Measurements from ENCODE around the gene PTPRM.
"Not testable (repeated sequence)": the region's sequence is repeated elsewhere in the genome, so short reads cannot be mapped to it uniquely, and the experiment has no call there.

The PTPRM gene

DNA sequence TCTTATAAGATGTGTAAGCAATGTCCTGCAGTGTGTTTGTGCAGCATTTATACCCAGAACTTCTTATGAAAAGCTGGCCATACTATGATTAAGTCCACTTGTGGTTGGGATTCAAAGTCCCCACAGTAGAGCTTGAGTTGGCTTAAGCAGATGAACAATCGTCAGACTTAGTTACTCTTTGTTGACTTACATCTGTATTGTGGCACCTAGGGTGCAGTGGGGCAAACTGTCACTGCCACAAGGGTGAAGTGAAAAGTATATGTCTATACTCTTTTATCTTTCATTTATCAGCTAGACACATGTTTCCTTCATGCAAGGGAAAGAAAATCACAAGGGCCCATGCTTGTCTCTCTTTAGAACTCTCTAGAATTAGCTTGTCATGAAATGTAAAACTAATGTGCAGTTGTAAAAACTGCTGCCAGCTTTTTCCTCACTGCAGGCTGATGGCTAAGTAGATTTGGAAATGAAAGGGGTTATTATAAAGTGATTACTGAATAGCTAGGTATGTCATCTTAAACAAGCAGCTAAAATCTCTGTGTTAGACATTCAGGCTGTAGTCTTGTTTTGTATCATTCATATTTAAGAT lies 474.5 kb downstream of the PTPRM start:
- no peak overlapping the region for H3K4me3 ChIP-seq (ENCODE audit: low read depth, low read length)
- DNase-seq (ENCODE audit: low read depth) = no peak

DNA sequence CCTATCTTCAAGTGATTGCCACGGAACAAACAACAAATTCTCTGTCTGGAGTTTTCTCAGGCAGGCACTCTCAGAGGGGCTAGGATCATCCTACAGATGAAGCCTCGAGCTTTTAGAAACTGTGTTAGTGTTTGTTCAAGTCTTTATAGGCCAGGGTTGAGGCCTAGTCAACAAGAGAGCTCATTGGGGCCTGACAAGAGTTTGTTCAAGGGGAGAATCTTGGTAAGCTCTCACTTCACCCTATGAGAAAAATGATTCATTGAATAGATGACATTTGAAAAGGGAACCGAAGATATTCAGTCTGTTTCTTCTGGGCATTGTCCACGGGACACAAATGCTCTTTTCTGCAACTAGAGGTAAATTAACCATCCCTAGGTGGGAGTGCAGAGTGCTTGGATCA lies 476.9 kb downstream of the PTPRM start:
- no peak overlapping the region for H3K4me3 ChIP-seq (ENCODE audit: low read depth, low read length)
- no peak for DNase-seq (ENCODE audit: low read depth)

DNA sequence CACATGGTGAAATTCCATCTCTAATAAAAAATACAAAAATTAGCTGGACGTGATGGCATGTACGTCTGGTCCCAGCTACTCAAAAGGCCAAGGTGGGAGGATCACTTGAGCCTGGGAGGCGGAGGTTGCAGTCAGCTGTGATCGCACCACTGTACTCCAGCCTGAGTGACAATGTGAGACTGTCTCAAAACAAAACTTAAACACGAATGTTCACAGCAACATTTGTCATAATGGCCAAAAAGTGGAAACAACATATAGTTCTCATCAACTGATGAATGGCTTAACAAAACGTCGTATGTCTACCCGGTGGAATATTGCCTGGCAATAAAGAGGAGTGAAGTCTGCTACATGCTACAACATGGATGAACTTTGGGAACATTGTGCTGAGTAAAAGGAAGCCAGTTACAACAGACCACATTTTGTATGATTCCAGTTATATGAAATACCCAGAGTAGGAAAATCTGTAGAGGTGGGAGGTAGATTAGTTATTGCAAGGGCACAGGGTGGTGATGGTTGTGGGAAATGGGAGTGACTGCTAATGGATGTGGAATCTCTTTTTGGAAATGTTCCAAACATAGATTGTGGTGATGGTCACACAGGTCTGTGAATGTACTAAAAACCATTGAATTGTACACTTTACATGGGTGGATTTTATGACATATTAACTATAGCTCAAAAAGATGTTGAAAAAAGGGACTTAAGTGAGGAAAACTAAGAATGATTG lies 478.2 kb downstream of the PTPRM start:
- H3K4me3 ChIP-seq (ENCODE audit: low read depth, low read length) = no peak overlapping the region
- peak; percentile 31 for DNase-seq (ENCODE audit: low read depth)

- DNase-seq (ENCODE audit: low read depth) = no peak
- H3K4me3 ChIP-seq (ENCODE audit: low read depth, low read length) = no peak overlapping the region
These were observed 478.8 kb downstream of the PTPRM start for GRCh38 chr18:8045884-8046281.

DNA sequence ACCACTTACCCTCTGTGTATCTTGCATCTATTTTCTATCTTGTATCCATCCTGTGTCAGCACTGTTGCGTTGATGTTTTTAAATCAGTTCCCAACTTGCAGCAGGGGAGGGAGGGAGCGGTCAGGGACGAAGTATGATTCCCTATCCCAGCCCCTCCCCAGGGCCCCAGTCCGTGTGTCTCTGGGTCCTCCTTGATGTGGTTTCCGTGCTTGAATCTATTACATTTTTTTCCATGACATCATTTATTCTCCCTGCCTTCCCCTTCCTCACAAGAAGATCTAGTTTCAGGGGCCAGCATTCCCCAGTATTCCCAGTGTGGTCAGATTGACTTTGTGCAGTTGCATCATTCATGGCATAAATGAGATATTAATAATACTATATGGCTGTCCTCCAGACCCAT lies 479.3 kb downstream of the PTPRM start:
- DNase-seq (ENCODE audit: low read depth) = no peak

DNA sequence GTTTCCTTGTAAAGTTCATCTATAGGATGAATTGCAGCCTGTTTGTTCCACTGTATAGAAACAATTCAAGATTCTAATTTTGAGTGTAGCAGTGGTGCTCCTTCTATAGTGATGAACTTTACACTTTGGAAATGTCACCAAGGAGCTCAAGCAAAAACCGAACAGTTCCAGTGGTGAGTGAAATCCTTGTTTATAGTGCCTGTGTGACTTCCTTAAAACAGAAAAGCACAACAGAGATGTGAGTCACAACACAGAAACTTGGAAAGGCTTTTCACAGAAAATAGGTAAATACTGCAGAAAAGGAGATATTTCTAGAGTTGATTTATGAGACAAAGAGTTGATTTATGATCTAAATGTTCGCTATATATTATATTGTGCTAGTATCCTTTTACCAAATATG lies 482.0 kb downstream of the PTPRM start:
- H3K4me3 ChIP-seq (ENCODE audit: low read depth, low read length) = no peak overlapping the region
- no peak for DNase-seq (ENCODE audit: low read depth)

More for the DNA sequence above, 479.3 kb downstream of the PTPRM start:
- H3K4me3 ChIP-seq (ENCODE audit: low read depth, low read length) = no peak overlapping the region

DNA sequence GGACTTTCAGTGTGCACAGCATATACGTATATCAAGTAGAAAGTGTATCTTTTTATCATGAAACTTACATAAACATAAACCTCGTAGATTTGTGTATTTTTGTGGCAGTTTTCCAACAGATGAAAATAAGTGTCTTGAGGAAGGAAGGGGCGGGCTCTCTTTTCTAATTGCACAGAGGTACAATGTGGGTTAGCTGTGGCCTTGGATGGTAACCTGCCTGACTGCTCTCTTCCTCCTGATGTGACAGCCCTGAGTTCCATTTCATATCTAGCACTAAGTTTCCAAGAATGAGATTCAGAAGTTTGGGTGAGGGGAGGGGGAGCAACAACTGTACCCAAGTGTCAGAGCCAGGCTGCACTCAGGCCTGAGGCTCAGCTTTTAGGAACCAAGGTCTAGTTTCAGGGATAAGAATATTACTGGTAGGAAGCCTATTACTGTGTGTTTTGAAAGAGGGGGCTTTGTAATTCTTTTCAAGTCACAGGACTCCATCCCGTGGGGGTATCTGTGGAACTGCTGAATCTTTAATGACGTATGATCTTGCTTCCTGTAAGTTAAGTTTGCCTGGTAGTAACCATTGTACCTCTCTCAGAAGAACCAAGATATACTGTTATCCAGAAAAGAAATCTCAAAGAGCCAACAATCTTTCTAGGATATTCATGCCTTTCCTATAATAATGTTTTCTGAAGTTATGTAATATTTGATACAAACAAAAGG lies 483.7 kb downstream of the PTPRM start:
- no peak for DNase-seq (ENCODE audit: low read depth)
- no peak overlapping the region for H3K4me3 ChIP-seq (ENCODE audit: low read depth, low read length)

DNA sequence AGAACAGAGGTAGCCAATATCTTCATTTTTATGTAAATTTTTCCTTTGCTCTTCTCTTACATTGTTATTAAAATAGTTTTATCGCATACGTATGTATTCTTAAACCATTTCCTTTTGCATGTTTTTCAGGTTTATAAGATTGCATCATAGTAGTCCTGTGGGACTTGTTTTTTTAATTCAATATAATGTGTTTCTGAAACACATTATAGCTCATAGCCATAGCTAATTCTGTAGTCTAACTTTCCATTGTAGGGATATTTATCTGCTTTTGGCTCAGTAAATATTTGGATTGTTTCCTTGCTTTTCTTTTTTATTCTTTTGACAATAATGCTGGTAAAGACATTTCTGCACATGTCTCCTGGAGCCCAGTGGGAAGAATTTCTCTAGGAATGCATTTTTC lies 484.3 kb downstream of the PTPRM start:
- peak; percentile 25 for DNase-seq (ENCODE audit: low read depth)
- no peak overlapping the region for H3K4me3 ChIP-seq (ENCODE audit: low read depth, low read length)

GRCh38 chr18:8052237-8052701 lies 485.2 kb downstream of the PTPRM start:
- no peak overlapping the region for H3K4me3 ChIP-seq (ENCODE audit: low read depth, low read length)
- peak; percentile 36 for DNase-seq (ENCODE audit: low read depth)

DNA sequence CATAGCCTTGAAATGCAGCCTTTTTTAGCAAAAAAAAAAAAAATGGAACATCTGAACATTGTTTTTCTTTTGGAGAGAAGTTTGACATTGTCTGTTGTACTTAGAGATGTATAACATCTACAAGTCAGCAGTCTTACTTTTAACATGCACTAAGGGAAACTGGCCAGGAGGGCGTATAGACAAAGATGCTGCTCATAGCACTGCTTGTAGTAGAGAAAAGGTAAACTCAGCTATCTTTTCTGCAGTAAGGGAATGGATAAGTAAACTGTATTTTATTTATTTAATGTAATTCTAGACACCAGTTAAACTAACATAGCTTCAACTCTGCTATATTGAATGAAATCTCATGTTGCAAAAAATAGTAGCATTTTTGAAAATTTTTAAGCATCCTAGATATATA lies 489.6 kb downstream of the PTPRM start:
- H3K4me3 ChIP-seq (ENCODE audit: low read depth, low read length) = no peak overlapping the region
- DNase-seq (ENCODE audit: low read depth) = no peak

- H3K4me3 ChIP-seq (ENCODE audit: low read depth, low read length); DNase-seq (ENCODE audit: low read depth): not testable (repeated sequence)
These were observed 496.0 kb downstream of the PTPRM start for GRCh38 chr18:8063152-8063551.

DNA sequence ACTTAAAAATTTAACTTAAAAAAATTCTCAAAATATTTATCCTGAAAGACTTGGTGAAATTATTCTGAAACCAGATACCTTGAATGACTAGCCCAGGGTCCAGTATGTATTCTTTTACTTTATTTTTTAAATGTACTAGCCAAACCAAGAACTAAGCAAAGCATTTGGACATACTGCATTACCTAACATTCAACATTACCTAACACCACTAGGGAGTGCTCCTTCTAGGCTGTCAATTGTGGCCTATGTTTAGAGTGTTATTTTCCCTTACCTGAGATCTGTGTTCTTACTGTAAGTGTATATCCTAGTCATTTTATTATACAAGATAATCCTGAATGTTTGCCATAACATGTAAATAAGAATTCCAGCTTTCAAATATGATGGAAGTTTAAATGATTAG lies 496.6 kb downstream of the PTPRM start:
- no peak overlapping the region for H3K4me3 ChIP-seq (ENCODE audit: low read depth, low read length)
- no peak for DNase-seq (ENCODE audit: low read depth)

DNA sequence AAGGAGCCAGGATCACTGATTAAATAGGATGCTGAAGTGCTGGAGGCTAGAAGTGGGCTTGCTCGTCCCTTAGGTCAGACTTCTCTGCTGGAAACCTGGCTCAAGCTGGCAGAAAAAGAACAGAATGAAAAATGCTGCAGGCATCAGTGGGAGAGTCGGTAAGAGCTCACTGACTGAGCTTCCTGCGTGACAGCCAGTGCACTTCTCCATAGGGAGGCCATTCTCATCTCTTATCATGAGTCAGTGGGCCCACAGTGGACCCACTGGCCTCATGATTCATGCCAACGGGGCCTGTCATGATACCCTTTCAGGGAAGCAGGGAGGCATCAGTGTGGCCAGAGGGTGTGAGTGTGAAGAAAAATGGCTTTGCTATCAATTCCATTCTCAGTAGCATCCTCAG lies 498.2 kb downstream of the PTPRM start:
- no peak for DNase-seq (ENCODE audit: low read depth)
- no peak overlapping the region for H3K4me3 ChIP-seq (ENCODE audit: low read depth, low read length)

DNA sequence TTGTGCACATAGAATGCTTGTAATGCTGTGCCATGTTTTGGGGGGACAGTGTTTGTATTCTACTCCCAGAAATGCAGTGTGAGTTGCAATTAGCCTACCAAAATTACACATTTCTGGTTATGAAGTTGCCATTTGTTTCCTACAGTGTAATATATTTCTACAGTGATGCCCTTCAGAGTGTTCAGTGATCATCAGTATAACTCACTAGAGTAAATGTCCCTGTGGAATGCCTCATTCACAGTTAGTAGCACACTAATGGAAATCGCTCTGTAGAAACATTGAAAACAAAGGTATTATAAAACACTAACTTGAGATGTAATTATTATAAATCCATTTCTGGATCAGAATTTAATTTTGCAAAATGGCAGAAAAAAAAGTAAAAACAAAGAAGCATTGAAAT lies 498.7 kb downstream of the PTPRM start:
- no peak overlapping the region for H3K4me3 ChIP-seq (ENCODE audit: low read depth, low read length)
- DNase-seq (ENCODE audit: low read depth) = no peak

- no peak overlapping the region for H3K4me3 ChIP-seq (ENCODE audit: low read depth, low read length)
- DNase-seq (ENCODE audit: low read depth) = no peak
These were observed 502.6 kb downstream of the PTPRM start for GRCh38 chr18:8069708-8070107.

GRCh38 chr18:8073167-8073566 lies 506.1 kb downstream of the PTPRM start:
- H3K4me3 ChIP-seq (ENCODE audit: low read depth, low read length) = no peak overlapping the region
- no peak for DNase-seq (ENCODE audit: low read depth)

DNA sequence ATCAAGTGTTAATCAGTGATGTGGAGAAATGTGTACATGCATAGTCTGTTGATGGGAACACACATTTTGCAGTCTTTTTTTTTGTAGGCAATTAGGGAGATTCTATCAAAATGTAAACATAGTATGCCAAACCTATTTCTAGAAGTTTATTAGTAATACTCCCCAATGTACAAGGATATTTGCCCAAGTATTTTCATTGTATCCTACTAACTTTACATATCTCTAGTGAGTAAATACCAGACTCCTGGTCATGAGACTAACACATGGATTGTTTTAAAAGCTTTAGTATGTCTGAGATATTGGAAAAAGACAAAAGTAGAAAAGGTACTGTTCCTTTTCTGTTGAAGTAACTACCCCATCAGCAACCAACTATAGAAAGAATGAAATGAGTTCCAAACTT lies 513.0 kb downstream of the PTPRM start:
- H3K4me3 ChIP-seq (ENCODE audit: low read depth, low read length) = no peak overlapping the region
- DNase-seq (ENCODE audit: low read depth) = no peak

DNA sequence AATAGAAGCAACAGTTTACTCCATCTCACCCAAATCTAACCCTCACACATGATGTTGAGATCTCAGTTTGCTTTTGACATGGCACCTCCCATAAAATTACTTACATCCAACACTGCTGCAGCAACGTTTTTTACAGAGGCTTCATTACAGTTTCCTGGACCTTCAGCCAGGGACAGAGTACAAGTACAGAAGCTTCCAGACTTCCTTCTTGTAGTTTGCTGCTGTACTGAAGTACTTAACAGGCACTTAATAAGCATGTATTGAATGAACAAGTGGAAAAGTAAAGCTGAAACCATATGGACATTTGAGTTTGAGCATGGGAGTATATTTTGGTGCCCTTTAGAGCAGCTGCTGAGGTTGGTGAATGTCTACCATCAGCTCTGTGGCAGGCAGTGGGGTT lies 514.2 kb downstream of the PTPRM start:
- no peak overlapping the region for H3K4me3 ChIP-seq (ENCODE audit: low read depth, low read length)
- DNase-seq (ENCODE audit: low read depth) = no peak

DNA sequence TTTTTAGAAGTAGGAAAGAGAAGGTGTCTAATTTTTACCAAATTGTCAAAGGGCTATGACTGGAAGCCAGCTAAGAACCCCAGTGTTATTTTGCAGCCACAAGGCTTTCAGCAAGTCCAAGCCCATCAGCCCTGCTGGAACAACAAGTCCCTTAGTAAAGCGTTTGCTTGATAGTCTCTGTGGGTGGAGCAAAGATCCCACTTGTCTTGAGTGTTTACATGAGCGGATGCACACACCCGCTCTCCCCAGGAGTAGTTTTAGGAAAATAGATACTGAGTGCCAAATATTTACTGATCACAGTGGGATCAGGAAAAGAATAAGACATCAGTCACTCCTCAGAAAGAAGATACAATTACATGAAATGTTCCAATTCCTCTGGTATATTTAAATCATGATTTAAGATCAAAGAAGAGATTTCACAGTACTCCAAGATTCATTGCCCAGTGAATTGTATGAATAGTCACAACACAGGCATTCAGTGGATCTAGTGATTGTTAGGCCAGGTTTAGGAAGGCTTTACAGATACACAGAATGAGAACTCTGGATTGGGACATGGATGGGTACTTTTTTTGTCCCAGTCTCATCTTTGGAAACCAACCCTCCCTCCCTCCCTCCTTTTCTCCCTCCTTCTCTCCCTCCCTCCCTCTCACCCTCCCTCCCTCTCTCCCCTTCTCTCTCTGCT lies 514.9 kb downstream of the PTPRM start:
- H3K4me3 ChIP-seq (ENCODE audit: low read depth, low read length) = no peak overlapping the region
- no peak for DNase-seq (ENCODE audit: low read depth)

DNA sequence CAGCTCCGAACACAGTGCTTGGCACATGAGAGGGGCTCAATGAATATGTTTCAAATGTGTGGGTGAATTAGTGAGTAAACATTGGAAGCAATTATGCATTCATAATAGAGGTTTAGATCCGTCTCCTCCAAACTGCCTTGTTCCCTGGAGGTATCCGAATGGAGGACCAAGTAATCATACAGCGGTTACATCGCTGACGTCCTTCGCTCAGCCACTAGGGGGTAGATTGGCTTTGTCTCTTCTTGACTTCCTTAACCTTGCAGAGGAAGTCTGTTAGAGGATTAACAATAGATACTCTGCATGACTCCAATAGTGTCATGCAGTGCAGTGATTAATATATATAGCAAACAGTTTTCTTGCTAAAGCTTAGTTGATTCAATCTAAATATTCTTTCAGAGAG lies 517.0 kb downstream of the PTPRM start:
- H3K4me3 ChIP-seq (ENCODE audit: low read depth, low read length) = no peak overlapping the region
- peak; percentile 20 for DNase-seq (ENCODE audit: low read depth)
